OCI-LY3 (cell line): ENCODE measurements around the gene PRPF40B.

Source experiments
- H2AFZ ChIP-seq: fragments of 200-600, 300-600 bp; shearing (Covaris generic); 2 replicates; pipeline ENCODE4 v1.6.0; 2014; ENCODE audit warnings: antibody characterized with exemption, low read depth, low read length
- H3K27ac ChIP-seq: fragments of 200-600, 300-600 bp; sonication (generic); 2 replicates; pipeline ENCODE4 v1.5.1; 2014; ENCODE audit warnings: mild to moderate bottlenecking, low read length, moderate library complexity, mixed read lengths
- H3K27me3 ChIP-seq: fragments of 200-600, 300-600 bp; sonication (generic); 2 replicates; pipeline ENCODE4 v1.6.1; 2014; ENCODE audit warnings: low read depth, low read length, mixed read lengths
- H3K36me3 ChIP-seq: fragments of 200-600, 300-600 bp; sonication (generic); replicated peaks from 2 replicates; pipeline ENCODE3; 2014; ENCODE audit warnings: low read depth, low read length, mixed read lengths
- H3K4me1 ChIP-seq: fragments of 300-600, 200-600 bp; sonication (generic); 2 replicates; pipeline ENCODE4 v1.6.1; 2014; ENCODE audit warnings: low read length, mixed read lengths
- H3K4me2 ChIP-seq: fragments of 200-600, 300-600 bp; sonication (generic); 2 replicates; pipeline ENCODE4 v1.6.1; 2014; ENCODE audit warnings: low read length, mixed read lengths
- H3K4me3 ChIP-seq: fragments of 300-600, 200-600 bp; sonication (generic); 2 replicates; pipeline ENCODE4 v1.5.1; 2014; ENCODE audit warnings: antibody characterized with exemption, mild to moderate bottlenecking, low read length, moderate library complexity
- H3K79me2 ChIP-seq: fragments of 300-600, 200-600 bp; shearing (Covaris generic); 2 replicates; pipeline ENCODE4 v1.6.1; 2014; ENCODE audit warnings: mild to moderate bottlenecking, low read length, mixed read lengths
- H3K9ac ChIP-seq: fragments of 300-600, 200-600 bp; shearing (Covaris generic); 2 replicates; pipeline ENCODE4 v1.6.0; 2014; ENCODE audit warnings: mild to moderate bottlenecking, low read length, moderate library complexity
- H3K9me3 ChIP-seq: fragments of 200-600, 300-600 bp; shearing (Covaris generic); 2 replicates; pipeline ENCODE4 v1.6.1; 2014; ENCODE audit warnings: low read length, mixed read lengths; ENCODE audit not compliant: insufficient read depth
- H4K20me1 ChIP-seq: fragments of 200-600, 300-600 bp; sonication (generic); 2 replicates; pipeline ENCODE4 v1.6.1; 2016; ENCODE audit warnings: low read length, mixed read lengths; ENCODE audit not compliant: insufficient read depth
- EZH2phosphoT487 ChIP-seq: fragments of 200-600 bp; shearing (Covaris generic); IDR thresholded peaks from 2 replicates; pipeline ENCODE4 v1.6.1; 2018; ENCODE audit warnings: antibody characterized with exemption, mixed run types, low read depth
- TF ChIP-seq, protein P1 (sequence below): fragments of 200-600, 300-600 bp; sonication (generic); IDR thresholded peaks from 2 replicates; pipeline ENCODE4 v1.5.1; 2014; ENCODE audit warnings: antibody characterized with exemption, low read length, low read depth

PRPF40B gene

DNA sequence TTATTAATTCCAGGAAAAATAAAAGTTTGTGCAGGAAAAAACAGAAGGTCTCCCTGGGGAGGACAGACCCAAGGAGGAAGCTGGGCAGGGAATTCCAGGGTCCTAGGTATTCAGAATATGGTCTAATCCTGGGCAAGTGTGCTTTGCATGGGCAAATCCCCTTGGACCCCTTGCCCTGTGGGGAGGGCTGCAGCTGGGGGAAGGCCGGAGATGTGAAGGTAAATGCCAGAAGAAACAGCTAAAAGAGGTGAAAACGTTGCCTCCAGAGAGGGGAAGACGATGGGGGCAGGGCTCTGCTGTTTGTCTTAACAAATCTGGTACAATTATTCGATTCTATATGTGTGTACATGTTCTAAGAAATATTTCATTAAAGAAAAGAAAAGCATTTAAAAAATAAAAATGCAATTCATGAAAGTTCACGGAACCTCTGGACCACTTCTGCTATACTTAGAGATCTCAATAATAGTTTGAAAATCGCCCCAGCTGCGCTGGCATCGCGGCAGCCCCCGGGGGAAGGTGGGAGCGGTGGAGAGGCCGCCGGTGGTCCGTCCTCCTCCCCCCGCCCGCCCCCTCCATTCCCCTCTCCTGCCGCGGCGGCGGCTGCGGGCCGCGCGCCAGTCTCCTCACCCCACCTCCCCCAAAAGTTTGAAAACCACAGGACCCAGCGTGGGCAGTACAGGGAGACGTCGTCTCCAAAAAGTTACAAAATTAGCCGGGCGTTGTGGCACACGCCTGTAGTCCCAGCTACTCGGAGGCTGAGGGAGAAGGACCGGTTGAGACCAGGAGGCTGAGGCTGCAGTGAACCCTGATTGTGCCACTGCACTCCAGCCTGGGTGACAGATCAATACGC is 1.5 kb upstream of the PRPF40B start:
- no peaks in the 10 kb centered on the region for H3K79me2 ChIP-seq
- no peaks in the 10 kb centered on the region for H4K20me1 ChIP-seq
- peak overlapping the region; percentile 73 for H3K9ac ChIP-seq
- H3K27me3 ChIP-seq = peaks cover 20% of the 10 kb centered on the region
- H3K9me3 ChIP-seq = no peaks in the 10 kb centered on the region
- H3K4me1 ChIP-seq = peaks cover 22% of the 10 kb centered on the region
- H2AFZ ChIP-seq = peak overlapping the region; percentile 53
- peak overlapping the region; percentile 85 for H3K4me2 ChIP-seq
- no peak for TF ChIP-seq EZH2phosphoT487
- TF ChIP-seq, protein P1, sequence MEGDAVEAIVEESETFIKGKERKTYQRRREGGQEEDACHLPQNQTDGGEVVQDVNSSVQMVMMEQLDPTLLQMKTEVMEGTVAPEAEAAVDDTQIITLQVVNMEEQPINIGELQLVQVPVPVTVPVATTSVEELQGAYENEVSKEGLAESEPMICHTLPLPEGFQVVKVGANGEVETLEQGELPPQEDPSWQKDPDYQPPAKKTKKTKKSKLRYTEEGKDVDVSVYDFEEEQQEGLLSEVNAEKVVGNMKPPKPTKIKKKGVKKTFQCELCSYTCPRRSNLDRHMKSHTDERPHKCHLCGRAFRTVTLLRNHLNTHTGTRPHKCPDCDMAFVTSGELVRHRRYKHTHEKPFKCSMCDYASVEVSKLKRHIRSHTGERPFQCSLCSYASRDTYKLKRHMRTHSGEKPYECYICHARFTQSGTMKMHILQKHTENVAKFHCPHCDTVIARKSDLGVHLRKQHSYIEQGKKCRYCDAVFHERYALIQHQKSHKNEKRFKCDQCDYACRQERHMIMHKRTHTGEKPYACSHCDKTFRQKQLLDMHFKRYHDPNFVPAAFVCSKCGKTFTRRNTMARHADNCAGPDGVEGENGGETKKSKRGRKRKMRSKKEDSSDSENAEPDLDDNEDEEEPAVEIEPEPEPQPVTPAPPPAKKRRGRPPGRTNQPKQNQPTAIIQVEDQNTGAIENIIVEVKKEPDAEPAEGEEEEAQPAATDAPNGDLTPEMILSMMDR = no peak
- peak overlapping the region; percentile 83 for H3K4me3 ChIP-seq
- H3K27ac ChIP-seq = peak overlapping the region; percentile 44
- no peaks in the 10 kb centered on the region for H3K36me3 ChIP-seq

- H2AFZ ChIP-seq = peak overlapping the region; percentile 53
- H3K4me1 ChIP-seq = peaks cover 22% of the 10 kb centered on the region
- H3K9me3 ChIP-seq = no peaks in the 10 kb centered on the region
- H3K4me3 ChIP-seq = peak overlapping the region; percentile 83
- no peaks in the 10 kb centered on the region for H3K79me2 ChIP-seq
- H3K9ac ChIP-seq = peak overlapping the region; percentile 73
- peaks cover 19% of the 10 kb centered on the region for H3K27me3 ChIP-seq
- H3K36me3 ChIP-seq = no peaks in the 10 kb centered on the region
- H3K4me2 ChIP-seq = peak overlapping the region; percentile 85
- TF ChIP-seq, protein P1 = no peak
- no peak for TF ChIP-seq EZH2phosphoT487
- H3K27ac ChIP-seq = peak overlapping the region; percentile 44
- no peaks in the 10 kb centered on the region for H4K20me1 ChIP-seq
Observed at GRCh38 chr12:49622501-49623141, 740 bp upstream of the PRPF40B start.

DNA sequence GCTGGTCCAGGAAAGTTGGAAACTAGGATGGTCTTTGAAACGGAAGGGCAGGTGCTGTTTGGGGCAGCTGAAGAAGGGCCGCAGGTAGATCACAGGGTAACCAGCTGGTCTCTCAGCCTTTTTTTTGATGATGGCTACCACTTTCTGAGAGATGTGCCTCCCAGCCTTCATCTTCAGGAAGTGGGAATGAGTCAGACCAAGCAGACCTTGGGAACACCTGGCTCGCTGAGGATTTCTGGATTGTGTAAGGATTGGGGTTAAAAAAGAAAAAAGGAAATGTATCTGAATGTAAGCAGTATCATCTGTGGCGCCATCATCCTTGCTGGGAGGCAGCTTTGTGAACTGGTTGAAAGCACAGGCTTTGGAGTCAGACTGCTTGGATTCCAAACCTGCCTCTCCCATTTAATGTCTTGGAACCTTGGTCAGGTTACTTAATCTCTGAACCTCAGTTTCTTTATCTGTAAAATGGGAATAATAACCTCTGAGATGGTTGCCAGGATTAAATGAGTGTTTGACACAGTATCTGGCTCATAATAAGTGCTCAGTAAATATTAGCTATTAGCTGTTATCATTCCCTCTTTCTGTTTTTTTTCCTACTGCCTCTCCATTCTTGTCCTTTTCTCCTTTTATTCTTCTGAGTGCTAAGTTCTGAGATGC is 1.7 kb downstream of the PRPF40B start:
- Histone ChIP-seq H3K27ac (no peak overlapping the region), H3K4me1 (peaks cover 22% of the 10 kb centered on the region), H3K4me3 (no peak overlapping the region), H3K9ac (no peak overlapping the region), H2AFZ (no peak overlapping the region), H3K4me2 (no peak overlapping the region), H3K9me3 (no peaks in the 10 kb centered on the region), H3K79me2 (no peaks in the 10 kb centered on the region), H3K27me3 (peaks cover 8% of the 10 kb centered on the region; the same call in 1 of the 2 replicates), H4K20me1 (no peaks in the 10 kb centered on the region), H3K36me3 (no peaks in the 10 kb centered on the region)
- TF ChIP-seq, protein P1 = no peak
- no peak for TF ChIP-seq EZH2phosphoT487
